OCI-M2 (cell line): ENCODE results near the gene CCDC89.
"Not testable (repeated sequence)": the region's sequence is repeated elsewhere in the genome, so short reads cannot be mapped to it uniquely, and the experiment has no call there.

Experiments
- DNase-seq: peaks from one replicate; lab custom pipeline; 2025; ENCODE audit not compliant: unreplicated experiment; lab: John Stamatoyannopoulos, UW

CCDC89 gene

DNA sequence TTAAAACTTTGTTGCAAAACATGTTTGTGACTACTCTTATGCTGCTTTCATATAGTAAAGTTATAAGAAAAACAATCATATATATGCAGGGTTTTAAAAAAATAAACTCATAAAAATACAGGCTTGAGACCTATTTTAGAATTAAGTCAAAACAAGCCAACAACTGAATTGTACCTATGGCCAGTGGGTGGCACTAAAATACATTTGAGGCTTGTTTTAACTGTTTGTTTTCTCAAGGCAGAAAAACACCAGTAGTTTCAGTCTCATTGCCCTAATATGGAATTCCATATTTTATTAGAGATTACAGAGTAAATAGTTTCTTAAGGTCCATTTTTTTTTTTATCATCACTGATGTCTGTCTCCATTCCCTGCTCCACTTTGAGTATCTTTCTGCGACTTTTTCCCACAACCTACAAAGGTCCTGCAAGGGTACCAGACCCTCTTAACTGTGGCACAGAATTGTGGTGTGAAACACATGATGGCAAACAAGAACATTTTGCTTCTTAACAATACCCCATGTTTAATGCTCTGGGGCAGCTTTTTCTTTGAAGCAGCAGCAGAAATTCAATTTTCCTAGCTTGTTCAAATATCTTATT is 8.5 kb upstream of the CCDC89 start:
- DNase-seq, result no peak

DNA sequence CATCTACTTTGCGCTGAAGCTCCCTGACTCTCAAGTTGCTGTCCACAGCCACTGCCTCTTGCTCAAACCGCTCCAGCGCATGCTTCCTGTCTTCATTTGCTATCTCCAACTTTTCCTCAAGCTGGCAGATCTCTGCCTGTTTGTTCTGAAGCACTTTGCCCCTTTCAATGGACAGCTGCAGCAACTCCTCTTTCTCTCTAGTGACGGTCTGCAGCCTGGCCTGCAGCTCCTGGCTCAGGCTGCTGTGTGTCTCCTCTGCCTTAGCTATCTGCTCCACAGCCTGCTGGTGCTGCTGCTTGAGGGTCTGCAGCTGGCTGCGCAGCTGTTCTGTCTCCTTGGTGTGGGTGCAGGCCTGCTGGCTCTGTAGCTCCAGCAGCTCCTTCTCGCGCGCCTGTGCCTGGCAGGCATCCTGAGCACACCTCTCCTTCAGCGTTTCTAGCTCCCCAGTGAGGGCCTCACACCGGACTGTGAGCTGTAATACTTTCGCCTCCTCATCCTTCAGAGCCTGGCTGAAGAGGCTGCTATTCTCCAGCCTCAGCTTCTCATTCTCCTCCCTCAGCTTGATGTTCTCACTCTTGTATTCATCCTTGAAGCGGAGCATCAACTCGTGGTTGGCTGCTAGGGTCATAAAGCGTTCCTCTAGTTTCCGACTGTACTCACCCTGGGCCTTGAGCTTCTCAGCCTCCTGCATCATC is 723 bp downstream of the CCDC89 start:
- no peak for DNase-seq

DNA sequence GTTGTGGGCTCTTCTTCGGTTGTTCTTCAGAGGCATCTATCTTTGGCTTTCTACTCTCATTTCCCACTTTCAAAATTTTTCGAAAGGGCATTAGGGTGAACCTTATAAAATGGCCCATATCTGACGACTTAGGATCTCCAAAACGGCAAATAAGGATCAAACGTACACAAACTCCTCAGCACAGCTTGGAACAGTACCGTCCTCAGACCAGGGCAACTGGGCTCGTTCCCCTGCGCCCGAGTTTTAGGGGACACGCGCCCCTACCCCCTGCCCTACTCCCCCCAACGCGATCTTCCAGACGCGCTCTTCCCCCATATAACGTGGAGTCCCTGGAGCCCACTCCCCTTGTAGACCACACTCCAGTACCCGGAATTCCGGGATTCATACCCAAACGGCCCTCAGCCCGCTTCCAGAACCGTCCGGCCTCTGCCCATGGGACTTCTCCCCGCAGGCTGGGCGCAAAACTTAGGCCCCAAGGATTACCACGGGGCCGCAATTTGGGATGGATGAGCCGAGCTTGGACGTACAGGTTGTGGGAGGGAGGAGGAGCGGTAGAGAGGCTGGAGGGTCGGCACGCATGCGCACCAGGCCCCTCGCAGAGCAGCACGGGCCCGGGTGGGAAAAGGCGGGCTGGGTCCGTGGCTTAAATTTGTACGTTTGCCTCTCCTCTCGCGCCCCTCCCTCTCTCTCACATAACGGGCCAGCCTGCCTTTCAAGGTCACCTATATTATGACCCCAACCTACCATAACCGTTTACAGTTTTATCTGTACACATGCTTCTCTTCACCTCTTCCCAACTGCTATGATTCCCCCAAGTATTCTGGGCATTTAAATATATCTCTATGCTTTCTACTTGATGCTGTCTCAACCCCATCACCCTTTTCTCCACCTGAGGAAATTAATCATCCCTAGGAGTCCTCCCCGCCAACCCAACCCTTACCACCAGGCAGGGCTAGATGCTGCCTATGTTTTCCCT is 3.4 kb downstream of the CCDC89 start:
- no peak for DNase-seq

DNA sequence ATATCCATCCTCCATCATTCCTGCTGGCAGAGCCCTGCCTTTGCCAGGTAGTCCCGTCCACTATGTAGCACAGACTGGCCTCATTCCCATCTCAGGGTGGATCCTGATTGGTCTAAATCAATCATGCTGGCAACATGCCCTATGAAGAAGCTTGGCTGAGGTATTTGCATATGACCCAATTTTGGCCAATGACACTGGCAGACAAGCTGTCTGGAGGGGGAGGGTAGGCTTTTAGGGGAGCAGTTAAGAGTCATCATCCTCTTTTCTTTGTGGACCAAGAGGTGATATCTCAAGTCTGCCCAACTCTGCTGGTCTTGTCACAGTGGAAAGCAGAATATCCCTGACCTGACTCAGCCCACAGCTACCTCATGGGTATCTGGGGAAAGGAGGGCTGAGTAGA is 5.1 kb downstream of the CCDC89 start:
- no peak for DNase-seq

DNA sequence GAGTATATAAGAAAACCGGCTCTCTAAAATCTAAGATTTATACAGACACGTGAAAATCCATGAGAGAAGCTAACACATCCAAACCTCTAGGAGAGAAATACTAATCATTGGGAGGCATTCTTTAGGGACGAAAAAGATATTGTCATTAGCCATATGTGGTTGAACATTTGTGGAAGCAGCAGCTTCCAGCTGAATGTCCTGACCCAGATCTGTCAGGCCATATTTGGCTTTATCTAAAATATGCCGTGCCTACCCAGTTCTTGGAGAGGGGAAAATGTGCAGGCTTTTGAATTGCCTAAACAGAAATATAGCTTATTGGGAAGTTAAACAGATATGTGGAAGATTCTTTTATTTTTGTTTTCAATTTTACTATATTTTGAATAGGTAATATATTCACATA is 6.4 kb downstream of the CCDC89 start:
- DNase-seq, result no peak

DNA sequence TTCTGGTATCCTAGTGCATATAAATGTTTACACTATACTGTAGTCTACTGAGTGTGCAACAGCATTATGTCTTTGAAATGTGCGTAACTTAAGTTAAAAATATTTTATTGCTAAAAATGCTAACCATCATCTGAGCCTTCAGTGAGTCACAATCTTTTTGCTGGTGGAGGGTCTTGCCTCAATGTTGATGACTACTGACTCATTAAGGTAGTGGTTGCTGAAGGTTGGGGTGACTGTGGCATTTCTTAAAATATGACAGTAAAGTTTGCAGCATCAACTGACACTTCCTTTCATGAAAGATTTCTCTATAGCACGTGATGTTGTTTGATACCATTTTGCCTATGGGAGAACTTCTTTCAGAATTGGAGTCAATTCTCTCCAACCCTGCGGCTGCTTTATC is 12.6 kb downstream of the CCDC89 start:
- no peak for DNase-seq

DNA sequence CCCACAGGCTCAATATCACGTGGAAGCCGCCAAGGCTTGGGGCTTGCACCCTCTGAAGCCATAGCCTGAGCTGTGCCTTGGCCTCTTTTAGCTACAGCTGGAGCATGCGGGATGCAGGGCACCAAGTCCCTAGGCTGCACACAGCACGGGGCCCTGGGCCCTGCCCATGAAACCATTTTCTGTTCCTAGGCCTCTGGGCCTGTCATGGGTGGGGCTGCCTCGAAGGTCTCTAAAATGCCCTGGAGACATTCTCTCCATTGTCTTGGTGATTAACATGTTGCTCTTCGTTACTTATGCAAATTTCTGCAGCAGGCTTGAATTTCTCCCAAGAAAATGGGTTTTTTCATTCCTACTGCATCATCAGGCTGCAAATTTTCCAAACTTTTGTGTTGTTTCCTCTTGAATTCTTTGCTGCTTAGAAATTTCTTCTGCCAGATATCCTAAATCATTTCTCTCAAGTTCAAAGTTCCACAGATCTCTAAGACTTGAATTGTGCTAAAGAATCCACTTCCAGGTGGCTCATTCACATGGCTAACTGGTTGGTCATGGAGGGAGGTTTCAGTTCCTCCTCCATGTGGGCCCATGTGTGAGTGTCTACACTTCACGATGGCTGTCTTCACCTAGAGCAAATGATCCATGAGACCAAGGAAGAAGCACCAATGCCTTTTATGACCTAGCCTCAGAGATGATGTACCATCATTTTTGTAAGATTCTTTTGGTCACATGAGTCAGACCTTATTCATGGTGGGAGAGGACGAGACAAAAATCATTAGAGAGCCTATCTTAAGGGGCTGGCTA is 13.7 kb downstream of the CCDC89 start:
- DNase-seq, result no peak

DNA sequence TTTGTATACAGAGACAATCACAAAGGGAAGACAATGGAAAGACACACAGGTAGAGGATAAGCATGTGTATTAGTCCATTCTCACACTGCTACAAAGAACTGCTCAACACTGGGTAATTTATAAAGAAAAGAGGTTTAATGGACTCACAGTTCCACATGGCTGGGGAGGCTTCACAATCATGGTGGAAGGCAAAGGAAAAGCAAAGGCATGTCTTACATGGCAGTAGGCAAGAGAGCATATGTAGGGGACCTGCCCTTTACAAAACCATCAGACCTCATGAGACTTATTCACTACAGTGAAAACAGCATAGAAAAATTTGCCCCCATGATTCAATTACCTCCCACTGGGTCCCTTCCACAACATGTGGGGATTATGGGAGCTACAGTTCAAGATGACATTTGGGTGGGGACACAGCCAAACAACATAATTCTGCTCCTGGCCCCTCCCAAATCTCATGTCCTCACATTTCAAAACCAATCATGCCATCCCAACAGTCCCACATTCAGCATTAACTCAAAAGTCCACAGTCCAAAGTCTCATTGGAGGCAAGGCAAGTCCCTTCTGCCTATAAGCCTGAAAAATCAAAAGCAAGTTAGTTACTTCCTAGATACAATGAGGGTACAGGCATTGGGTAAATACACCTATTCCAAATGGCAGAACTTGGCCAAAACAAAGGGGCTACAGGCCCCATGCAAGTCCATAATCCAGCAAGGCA is 14.9 kb downstream of the CCDC89 start:
- not testable (repeated sequence) for DNase-seq

DNA sequence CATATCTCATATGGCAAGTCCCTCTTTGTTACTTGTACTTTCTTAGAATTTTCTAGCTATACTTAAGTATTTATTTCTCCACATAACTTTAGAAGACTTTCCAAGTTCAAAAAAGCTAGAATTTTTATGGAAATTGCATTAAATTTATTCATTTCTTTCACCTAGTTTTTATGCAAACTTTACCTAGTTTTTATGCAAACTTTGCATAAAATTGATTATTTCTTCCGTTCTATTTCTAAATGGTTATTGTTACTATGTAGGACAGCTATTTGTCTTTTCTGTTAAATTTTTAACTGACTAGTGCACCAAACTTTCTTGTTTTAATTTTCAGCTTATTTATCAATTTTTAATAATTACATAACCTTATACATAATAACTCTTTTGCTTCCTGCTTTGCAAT is 17.8 kb downstream of the CCDC89 start:
- no peak for DNase-seq

DNA sequence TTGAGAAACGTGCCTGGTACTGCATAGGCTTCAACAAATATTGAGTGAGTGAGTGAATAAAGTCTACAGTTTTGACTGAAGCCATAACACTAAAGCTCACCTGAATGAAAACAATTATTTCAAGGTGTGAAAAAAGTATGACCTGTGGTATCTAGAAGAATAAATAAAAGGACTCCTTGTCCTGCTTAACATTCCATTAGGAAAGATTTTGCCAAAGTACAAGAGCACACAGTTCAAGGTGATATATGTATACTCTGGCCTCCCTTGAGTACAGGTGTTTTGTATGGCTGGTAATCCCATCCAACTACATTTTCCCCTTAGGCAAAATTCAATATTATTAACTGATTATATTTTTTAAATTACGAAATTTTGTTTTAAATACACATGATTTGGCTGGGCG is 19.3 kb downstream of the CCDC89 start:
- DNase-seq, result no peak

DNA sequence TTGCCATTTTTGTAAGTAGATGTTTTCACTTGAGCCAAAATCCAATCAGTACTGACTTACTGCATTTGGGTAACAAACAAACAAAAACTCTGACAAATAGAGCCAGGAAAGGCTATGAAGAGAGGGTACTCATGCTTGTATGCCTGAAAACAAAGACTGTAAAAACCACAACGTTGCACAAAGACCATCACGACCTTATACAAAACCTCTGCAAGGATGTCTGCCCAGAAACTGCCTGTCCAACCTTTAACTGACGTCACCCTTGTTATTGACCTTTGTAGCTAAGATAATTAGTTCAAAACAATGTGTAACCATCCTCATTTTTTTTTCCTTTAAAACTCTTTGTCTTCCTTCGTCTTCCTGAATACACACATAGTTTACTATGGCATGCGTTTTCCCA is 20.3 kb downstream of the CCDC89 start:
- no peak for DNase-seq

DNA sequence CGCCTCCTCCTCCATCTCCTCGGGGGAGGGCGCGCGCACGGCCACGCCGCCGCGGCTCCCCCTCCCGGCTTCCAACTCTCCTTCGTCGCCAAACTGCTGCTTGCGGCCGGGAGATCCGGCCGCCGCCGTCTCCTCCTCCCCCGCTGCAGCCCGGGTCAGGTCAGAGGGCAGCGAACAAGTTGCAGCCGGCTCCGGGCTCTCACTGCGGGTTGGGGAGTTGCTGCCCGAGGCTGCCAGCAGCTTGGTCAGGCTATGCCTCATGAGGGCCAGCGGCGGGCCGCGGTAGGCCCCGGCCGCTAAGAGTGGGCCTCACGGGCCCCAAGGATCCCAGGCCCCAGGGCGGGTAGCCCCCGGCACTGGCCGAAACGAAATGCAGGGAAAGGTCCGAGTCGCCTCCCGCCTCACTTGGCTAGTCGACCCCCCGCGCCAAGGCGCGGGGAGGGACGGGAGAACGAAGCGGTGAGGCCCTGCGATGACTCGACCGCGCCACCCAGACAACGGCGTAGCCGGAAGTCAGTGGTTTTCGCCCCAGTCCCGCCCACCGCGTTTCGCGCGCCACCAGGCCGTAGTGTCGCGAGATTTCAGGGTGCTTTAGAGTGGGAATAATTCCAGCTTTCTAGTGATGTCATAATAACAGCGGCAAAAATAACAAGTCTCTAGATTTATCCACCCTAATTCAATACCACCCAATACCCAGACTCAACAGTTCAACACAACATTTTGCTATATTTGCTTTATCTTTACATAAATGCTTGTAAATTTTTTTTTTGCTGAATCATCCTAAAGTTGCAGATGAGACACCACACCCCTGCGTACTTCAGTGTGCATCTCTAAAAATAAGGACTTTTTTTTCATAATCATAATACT is 21.1 kb downstream of the CCDC89 start, which contains the start of gene CREBZF:
TSS of gene CREBZF (minus strand) at position 515 of the 867 bp plus-strand sequence. CDS start at position 261, 254 bp downstream.
- DNase-seq, result peak; percentile 71

DNA sequence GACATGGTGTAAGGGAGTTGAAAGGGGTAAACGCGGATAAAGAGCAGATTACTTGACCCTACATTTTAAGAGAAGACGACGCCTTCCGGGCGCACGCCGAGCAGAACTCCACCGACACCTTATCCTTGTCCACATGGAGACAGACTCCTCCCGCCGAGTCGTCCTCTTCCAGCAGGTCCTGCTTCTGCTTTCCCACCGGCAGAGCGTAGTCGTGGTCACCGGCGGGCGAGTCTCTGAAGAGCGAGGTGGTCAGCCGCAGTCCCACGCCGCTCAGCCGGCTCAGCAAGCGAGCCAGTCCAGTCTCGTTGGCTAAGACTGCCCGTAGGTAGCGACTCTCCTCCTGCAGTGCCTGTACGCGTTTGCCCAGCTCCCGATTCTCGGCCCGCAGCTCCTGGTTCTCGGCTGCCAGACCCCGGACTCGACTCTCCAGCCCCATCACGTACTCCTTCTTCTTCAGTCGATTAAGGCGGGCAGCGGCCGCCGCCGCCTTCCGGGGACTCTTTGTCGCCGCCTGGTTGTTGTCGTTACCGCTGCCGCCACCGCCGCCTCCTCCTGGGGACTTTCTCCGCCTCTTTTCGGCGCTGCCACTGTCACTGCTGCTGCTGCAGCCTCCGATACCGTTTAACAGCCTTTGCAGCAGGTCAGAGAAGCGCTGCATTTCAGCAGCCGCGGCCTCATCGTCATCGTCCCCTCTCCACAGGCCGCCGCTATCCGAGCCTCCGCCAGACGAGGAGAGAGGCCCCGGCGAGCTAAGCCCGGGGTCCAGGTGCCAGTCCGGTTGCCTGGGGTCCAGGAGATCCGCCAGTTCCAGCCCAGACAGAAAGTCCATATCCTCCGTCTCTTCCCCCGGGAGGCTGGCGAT is 22.0 kb downstream of the CCDC89 start:
- no peak for DNase-seq

DNA sequence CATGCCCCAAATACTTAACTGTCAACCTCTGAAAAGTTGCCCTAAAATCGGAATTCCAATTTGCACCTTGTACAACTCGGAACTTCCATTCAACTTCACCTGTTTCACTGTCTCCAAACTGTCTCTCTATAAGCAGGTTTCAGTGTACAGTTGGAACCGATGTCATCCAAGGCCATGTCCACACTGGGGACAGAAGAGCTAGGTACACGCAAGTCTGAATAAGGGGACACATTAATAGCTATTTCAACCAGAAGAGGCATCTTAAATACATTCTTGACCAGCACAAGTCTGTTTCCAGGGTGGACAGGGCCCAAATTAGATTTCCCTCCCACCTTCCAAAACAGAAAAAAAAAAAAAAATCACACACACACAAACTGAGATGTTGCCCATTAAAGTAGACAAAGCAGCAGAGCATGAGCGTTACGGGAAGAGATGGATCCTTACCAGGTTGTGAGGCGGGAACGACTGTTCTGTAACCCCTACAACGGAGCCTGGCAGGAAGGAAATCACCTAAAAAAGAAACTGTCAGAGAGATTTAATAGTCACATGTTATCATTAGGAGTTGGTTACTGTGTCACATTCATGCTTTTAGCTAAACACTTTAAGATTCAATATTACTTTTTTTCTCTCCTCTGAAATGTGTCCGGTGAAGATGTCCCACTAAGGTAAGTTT is 22.8 kb downstream of the CCDC89 start:
- DNase-seq, result no peak

DNA sequence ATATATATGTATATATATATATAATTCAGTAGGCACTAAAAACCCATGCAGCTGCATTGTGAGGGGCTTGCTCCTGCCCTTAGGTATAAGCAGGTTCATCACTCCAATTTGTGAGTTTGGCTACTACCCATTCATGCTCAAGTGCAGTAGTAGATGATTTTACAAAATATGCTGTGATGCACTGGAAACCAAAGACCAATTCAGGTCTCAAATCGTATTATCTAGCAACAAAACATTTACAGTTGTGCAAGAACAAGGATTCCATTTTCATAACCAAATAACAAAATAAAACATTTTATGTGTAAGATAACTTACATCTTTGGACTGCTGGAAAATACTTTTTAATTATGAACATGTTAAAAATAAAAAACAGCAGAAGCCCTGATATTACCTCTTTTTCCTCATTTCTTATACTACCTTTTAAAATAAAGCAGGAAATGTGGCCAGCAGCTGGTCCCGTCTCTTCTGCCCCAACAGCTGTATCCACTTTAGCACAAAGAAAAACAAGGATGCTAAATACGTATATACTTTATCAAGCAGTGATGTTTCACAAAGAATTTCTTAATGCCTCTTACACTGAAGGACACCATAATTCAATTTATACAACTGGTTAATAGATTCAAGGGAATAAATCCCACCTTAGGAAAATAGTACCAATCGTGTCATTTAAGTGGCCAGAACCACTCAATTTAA is 23.9 kb downstream of the CCDC89 start:
- no peak for DNase-seq

DNA sequence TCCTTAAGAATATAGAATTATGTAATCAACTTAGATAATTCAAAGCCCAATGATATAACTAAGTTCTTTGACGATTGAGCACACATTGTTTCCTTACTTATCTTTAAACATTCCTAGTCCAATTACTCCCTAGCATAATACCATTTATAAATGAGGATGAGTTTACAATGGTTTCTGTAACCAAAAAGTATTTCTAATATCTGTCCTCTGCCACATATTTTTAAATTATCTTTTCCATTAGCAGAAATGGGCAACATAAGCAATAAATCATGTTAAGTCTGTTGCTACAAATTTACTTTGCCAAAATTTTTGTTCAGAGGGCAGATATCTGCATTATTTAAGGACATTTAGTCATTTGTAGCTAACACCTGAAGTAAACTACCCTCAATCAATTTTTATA is 27.8 kb downstream of the CCDC89 start:
- no peak for DNase-seq

DNA sequence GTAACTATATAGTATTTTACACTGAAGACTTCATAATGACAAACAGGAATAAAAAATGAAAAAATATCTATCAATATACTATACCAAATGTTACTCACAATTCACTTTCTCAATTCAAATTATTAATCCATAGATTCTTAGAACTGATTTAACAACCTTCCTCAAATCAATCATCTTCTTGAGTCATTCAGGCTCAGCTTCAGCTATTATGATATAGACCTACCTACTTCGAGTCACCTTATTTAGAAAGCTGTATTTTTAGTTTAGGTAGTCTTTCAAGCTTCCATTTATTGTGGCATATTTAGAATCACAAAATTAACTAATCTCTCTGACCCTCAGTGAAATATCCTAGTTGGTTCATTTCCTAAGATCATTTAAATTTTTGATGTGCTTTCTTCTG is 29.2 kb downstream of the CCDC89 start:
- DNase-seq, result no peak
